ENCODE data around the gene CNTROB. TPM values are rescaled to one million over a fixed set of nuclear protein-coding genes. Genes with fewer than 3 reads are reported as not detected.
A peak's percentile ranks its signal among the peaks of the same experiment; 100 is the strongest.

Gene CNTROB
- total RNA-seq, 2 donors from 2014 or later: 11.2 to 42.9 TPM

- Histone ChIP-seq H3K36me3 (peaks cover 10% of the 10 kb centered on the region), H3K27me3 (replicated peaks; ENCODE audit: insufficient read depth) (no peaks in the 10 kb centered on the region), H3K4me3 (peak overlapping the region; percentile 98), H3K9me3 (no peaks in the 10 kb centered on the region), H3K27ac (peak overlapping the region; percentile 37 to 72), H3K4me1 (ENCODE audit: control insufficient read depth in 1 of 2, low read depth in 2 of 2) (peaks cover 14 to 28% of the 10 kb centered on the region in 2 donors)
- ATAC-seq (ENCODE audit: insufficient number of reproducible peaks, low FRiP score, low read depth): peak; percentile 4
- no peak for TF ChIP-seq CTCF (IDR thresholded peaks at IDR 0.05)
- DNase-seq (ENCODE audit: low spot score): no peak
Measured at GRCh38 chr17:7932483-7932891, 481 bp downstream of the CNTROB start.

GRCh38 chr17:7932949-7933348 lies 943 bp downstream of the CNTROB start:
- DNase-seq (ENCODE audit: low spot score) (no peak), ATAC-seq (ENCODE audit: insufficient number of reproducible peaks, low FRiP score, low read depth) (no peak)
- Histone ChIP-seq H3K27me3 (replicated peaks; ENCODE audit: insufficient read depth) (no peaks in the 10 kb centered on the region), H3K4me1 (ENCODE audit: control insufficient read depth in 1 of 2, low read depth in 2 of 2) (peaks cover 14 to 28% of the 10 kb centered on the region in 2 donors), H3K4me3 (peak overlapping the region; percentile 98), H3K27ac (peak overlapping the region in 1 of 2 donors; percentile 72), H3K36me3 (peaks cover 10% of the 10 kb centered on the region), H3K9me3 (no peaks in the 10 kb centered on the region)
- TF ChIP-seq CTCF (IDR thresholded peaks at IDR 0.05): no peak

GRCh38 chr17:7935859-7936258 lies 3.9 kb downstream of the CNTROB start:
- Histone ChIP-seq H3K4me3 (no peak overlapping the region), H3K36me3 (peaks cover 24% of the 10 kb centered on the region), H3K27ac (no peak overlapping the region), H3K9me3 (no peaks in the 10 kb centered on the region), H3K27me3 (replicated peaks; ENCODE audit: insufficient read depth) (no peaks in the 10 kb centered on the region), H3K4me1 (ENCODE audit: control insufficient read depth in 1 of 2, low read depth in 2 of 2) (peaks cover 14 to 25% of the 10 kb centered on the region in 2 donors)
- ATAC-seq (ENCODE audit: insufficient number of reproducible peaks, low FRiP score, low read depth) (no peak), DNase-seq (ENCODE audit: low spot score) (no peak)
- TF ChIP-seq CTCF (IDR thresholded peaks at IDR 0.05): no peak

GRCh38 chr17:7940034-7940433 lies 8.0 kb downstream of the CNTROB start:
- DNase-seq (ENCODE audit: low spot score) (no peak), ATAC-seq (ENCODE audit: insufficient number of reproducible peaks, low FRiP score, low read depth) (no peak)
- Histone ChIP-seq H3K36me3 (peaks cover 47% of the 10 kb centered on the region), H3K4me3 (no peak overlapping the region), H3K27ac (no peak overlapping the region), H3K9me3 (no peaks in the 10 kb centered on the region), H3K27me3 (replicated peaks; ENCODE audit: insufficient read depth) (no peaks in the 10 kb centered on the region), H3K4me1 (ENCODE audit: control insufficient read depth in 1 of 2, low read depth in 2 of 2) (no peaks in the 10 kb centered on the region)
- no peak for TF ChIP-seq CTCF (IDR thresholded peaks at IDR 0.05)

GRCh38 chr17:7940743-7941142 lies 8.7 kb downstream of the CNTROB start:
- Histone ChIP-seq H3K36me3 (peaks cover 50% of the 10 kb centered on the region), H3K27me3 (replicated peaks; ENCODE audit: insufficient read depth) (no peaks in the 10 kb centered on the region), H3K27ac (no peak overlapping the region), H3K4me1 (ENCODE audit: control insufficient read depth in 1 of 2, low read depth in 2 of 2) (no peaks in the 10 kb centered on the region), H3K9me3 (no peaks in the 10 kb centered on the region), H3K4me3 (no peak overlapping the region)
- ATAC-seq (ENCODE audit: insufficient number of reproducible peaks, low FRiP score, low read depth) (no peak), DNase-seq (ENCODE audit: low spot score) (no peak)
- no peak for TF ChIP-seq CTCF (IDR thresholded peaks at IDR 0.05)
